ENCODE results near the gene OR52E4. TPM values are rescaled to one million over a fixed set of nuclear protein-coding genes. Genes with fewer than 3 reads are reported as not detected.

The OR52E4 gene
- total and polyA plus RNA-seq, 2 donors (not counting 1 experiment from before 2014, with no cell fraction given), result not detected

GRCh38 chr11:5892908-5893307 lies 12.5 kb downstream of the OR52E4 start, which contains the start of gene OR52E5:
Gene OR52E5, plus strand, starts transcription at chr11:5893208. Its CDS starts 7,569 bp downstream, at chr11:5900777.
- Histone ChIP-seq H2AFZ (ENCODE audit: low read length) (no peak within 1 kb of the TSS), H3K9ac (ENCODE audit: insufficient read depth, low read length) (no peak within 1 kb of the TSS), H3K36me3 (ENCODE audit: control insufficient read depth, insufficient read depth, low read length) (no peaks in the 10 kb centered on the region), H3K4me3 (replicated peaks in 1 of 4; ENCODE audit: control extremely low read depth in 1 of 4, insufficient read depth in 1 of 4, low read depth in 3 of 4, low read length in 4 of 4) (no peak within 1 kb of the TSS), H3K9me3 (ENCODE audit: control insufficient read depth, insufficient read depth, low read depth, low read length) (no peaks in the 10 kb centered on the region), H3K4me2 (ENCODE audit: extremely low read depth, insufficient read depth, low read length) (no peak within 1 kb of the TSS), H3K27ac (ENCODE audit: insufficient read depth, low read length) (no peak within 1 kb of the TSS), H4K20me1 (ENCODE audit: control insufficient read depth, extremely low read depth, insufficient read depth, low read length) (no peaks in the 10 kb centered on the region), H3K27me3 (ENCODE audit: control insufficient read depth, insufficient read depth, low read length) (no peaks in the 10 kb centered on the region), H3K79me2 (ENCODE audit: control insufficient read depth, insufficient read depth, low read length) (no peaks in the 10 kb centered on the region), H3K4me1 (ENCODE audit: control insufficient read depth, extremely low read depth, insufficient read depth, low read length) (no peaks in the 10 kb centered on the region)
- no peak for DNase-seq (ENCODE audit: low read depth in 2 of 2)
- TF ChIP-seq EZH2 (IDR thresholded peaks at IDR 0.05; ENCODE audit: low read length, missing control alignments), result no peak

DNA sequence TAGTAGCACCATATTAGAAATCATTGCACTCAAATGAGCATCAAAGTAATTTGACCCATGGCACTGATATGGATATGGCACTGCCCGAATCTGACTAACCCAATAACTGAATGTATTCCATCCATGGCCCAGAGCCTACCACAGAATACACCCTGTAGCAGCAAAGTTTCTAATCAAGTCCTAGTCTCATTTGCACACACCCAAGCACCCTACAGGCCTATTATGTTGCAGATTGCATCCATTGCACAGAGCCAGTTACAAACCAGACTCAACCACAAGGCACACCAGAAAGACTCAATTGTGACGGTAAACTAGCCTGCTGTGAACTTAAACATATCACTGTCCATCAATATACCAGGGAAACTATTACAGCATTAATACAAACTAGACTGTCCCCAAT lies 19.1 kb downstream of the OR52E4 start:
- H3K4me1 ChIP-seq (ENCODE audit: control insufficient read depth, extremely low read depth, insufficient read depth, low read length), result no peaks in the 10 kb centered on the region
- H3K36me3 ChIP-seq (ENCODE audit: control insufficient read depth, insufficient read depth, low read length), result no peaks in the 10 kb centered on the region
- TF ChIP-seq, protein P1, sequence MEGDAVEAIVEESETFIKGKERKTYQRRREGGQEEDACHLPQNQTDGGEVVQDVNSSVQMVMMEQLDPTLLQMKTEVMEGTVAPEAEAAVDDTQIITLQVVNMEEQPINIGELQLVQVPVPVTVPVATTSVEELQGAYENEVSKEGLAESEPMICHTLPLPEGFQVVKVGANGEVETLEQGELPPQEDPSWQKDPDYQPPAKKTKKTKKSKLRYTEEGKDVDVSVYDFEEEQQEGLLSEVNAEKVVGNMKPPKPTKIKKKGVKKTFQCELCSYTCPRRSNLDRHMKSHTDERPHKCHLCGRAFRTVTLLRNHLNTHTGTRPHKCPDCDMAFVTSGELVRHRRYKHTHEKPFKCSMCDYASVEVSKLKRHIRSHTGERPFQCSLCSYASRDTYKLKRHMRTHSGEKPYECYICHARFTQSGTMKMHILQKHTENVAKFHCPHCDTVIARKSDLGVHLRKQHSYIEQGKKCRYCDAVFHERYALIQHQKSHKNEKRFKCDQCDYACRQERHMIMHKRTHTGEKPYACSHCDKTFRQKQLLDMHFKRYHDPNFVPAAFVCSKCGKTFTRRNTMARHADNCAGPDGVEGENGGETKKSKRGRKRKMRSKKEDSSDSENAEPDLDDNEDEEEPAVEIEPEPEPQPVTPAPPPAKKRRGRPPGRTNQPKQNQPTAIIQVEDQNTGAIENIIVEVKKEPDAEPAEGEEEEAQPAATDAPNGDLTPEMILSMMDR (conservative IDR thresholded peaks at IDR 0.05 in 1 of 2, IDR thresholded peaks at IDR 0.05 in 1 of 2; ENCODE audit: low read depth in 1 of 2, low read length in 2 of 2), result no peak
- TF ChIP-seq EZH2 (IDR thresholded peaks at IDR 0.05; ENCODE audit: low read length, missing control alignments), result no peak
- H3K9ac ChIP-seq (ENCODE audit: insufficient read depth, low read length), result no peak overlapping the region
- H4K20me1 ChIP-seq (ENCODE audit: control insufficient read depth, extremely low read depth, insufficient read depth, low read length), result no peaks in the 10 kb centered on the region
- DNase-seq (ENCODE audit: low read depth in 2 of 2), result no peak
- no peaks in the 10 kb centered on the region for H3K27me3 ChIP-seq (ENCODE audit: control insufficient read depth, insufficient read depth, low read length)
- H3K4me2 ChIP-seq (ENCODE audit: extremely low read depth, insufficient read depth, low read length), result no peak overlapping the region
- H2AFZ ChIP-seq (ENCODE audit: low read length), result no peak overlapping the region
- H3K79me2 ChIP-seq (ENCODE audit: control insufficient read depth, insufficient read depth, low read length), result no peaks in the 10 kb centered on the region
- no peak overlapping the region for H3K4me3 ChIP-seq (replicated peaks in 1 of 4; ENCODE audit: control extremely low read depth in 1 of 4, insufficient read depth in 1 of 4, low read depth in 3 of 4, low read length in 4 of 4)
- no peak overlapping the region for H3K27ac ChIP-seq (ENCODE audit: insufficient read depth, low read length)
- no peaks in the 10 kb centered on the region for H3K9me3 ChIP-seq (ENCODE audit: control insufficient read depth, insufficient read depth, low read depth, low read length)

DNA sequence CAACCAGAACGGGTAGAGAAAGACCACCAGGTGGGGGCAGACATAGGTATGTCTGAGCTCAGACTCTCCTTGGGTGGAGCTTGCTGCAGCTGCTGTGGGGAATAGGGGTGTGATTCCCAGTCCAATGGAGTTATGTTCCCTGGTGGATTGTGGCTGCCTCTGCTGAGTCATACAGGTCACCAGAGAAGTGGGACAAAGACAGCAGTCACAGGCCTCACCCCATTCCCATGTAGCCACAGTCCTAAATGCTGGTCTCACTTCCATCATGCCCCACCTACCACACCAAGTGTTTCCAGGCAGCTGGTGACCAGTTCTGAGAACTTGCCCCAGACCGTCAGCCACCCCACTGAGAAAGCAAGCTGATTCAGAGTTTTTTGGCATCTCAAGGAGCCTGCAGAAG lies 30.1 kb downstream of the OR52E4 start:
- TF ChIP-seq, protein P1 (conservative IDR thresholded peaks at IDR 0.05 in 1 of 2, IDR thresholded peaks at IDR 0.05 in 1 of 2; ENCODE audit: low read depth in 1 of 2, low read length in 2 of 2), result no peak
- no peak for TF ChIP-seq EZH2 (IDR thresholded peaks at IDR 0.05; ENCODE audit: low read length, missing control alignments)
- Histone ChIP-seq H3K27me3 (ENCODE audit: control insufficient read depth, insufficient read depth, low read length) (no peaks in the 10 kb centered on the region), H3K4me1 (ENCODE audit: control insufficient read depth, extremely low read depth, insufficient read depth, low read length) (no peaks in the 10 kb centered on the region), H4K20me1 (ENCODE audit: control insufficient read depth, extremely low read depth, insufficient read depth, low read length) (no peaks in the 10 kb centered on the region), H3K4me2 (ENCODE audit: extremely low read depth, insufficient read depth, low read length) (no peak overlapping the region), H3K9ac (ENCODE audit: insufficient read depth, low read length) (no peak overlapping the region), H3K9me3 (ENCODE audit: control insufficient read depth, insufficient read depth, low read depth, low read length) (no peaks in the 10 kb centered on the region), H2AFZ (ENCODE audit: low read length) (no peak overlapping the region), H3K4me3 (replicated peaks in 1 of 4; ENCODE audit: control extremely low read depth in 1 of 4, insufficient read depth in 1 of 4, low read depth in 3 of 4, low read length in 4 of 4) (no peak overlapping the region), H3K36me3 (ENCODE audit: control insufficient read depth, insufficient read depth, low read length) (no peaks in the 10 kb centered on the region), H3K27ac (ENCODE audit: insufficient read depth, low read length) (no peak overlapping the region), H3K79me2 (ENCODE audit: control insufficient read depth, insufficient read depth, low read length) (no peaks in the 10 kb centered on the region)
- DNase-seq (ENCODE audit: low read depth in 2 of 2), result no peak
